ENCODE data around the gene PHKG2. TPM values are rescaled to one million over a fixed set of nuclear protein-coding genes. Genes with fewer than 3 reads are reported as not detected.

The PHKG2 gene
- total and polyA plus RNA-seq, 10 donors, result 28.5 to 51.6 (median 34.5) TPM

- Histone ChIP-seq H3K4me3 (peak overlapping the region; percentile 48 to 84 (median 62)), H3K4me1 (peaks cover 12 to 52% (median 32%) of the 10 kb centered on the region in 6 donors), H3K27ac (peak overlapping the region in 7 of 8 donors; percentile 69 to 86 (median 77)), H3K27me3 (replicated peaks in 1 of 7) (peaks cover 0 to 16% (median 0%) of the 10 kb centered on the region in 7 donors), H3K36me3 (peaks cover 0 to 48% (median 45%) of the 10 kb centered on the region in 6 donors), H3K9me3 (no peaks in the 10 kb centered on the region)
- DNase-seq, result no peak
- intact Hi-C loops (cut with DNase I; ENCODE audit: low total_unique reads), result loop anchor here (10.0 kb wide), 1 partner anchor 50 kb away; no protein-coding TSS in a partner anchor
- TF ChIP-seq POLR2AphosphoS5 (IDR thresholded peaks at IDR 0.05) (no peak), CTCF (IDR thresholded peaks at IDR 0.05 in 8 of 11, conservative IDR thresholded peaks at IDR 0.05 in 3 of 11) (no peak), POLR2A (IDR thresholded peaks at IDR 0.05) (no peak)
- WGBS, 5 donors, result 1 to 19% (median 15%) methylated on average over 10 to 15 of the region's 15 CpGs
These were observed 26.8 kb downstream of the PHKG2 start for GRCh38 chr16:30775131-30775391.

DNA sequence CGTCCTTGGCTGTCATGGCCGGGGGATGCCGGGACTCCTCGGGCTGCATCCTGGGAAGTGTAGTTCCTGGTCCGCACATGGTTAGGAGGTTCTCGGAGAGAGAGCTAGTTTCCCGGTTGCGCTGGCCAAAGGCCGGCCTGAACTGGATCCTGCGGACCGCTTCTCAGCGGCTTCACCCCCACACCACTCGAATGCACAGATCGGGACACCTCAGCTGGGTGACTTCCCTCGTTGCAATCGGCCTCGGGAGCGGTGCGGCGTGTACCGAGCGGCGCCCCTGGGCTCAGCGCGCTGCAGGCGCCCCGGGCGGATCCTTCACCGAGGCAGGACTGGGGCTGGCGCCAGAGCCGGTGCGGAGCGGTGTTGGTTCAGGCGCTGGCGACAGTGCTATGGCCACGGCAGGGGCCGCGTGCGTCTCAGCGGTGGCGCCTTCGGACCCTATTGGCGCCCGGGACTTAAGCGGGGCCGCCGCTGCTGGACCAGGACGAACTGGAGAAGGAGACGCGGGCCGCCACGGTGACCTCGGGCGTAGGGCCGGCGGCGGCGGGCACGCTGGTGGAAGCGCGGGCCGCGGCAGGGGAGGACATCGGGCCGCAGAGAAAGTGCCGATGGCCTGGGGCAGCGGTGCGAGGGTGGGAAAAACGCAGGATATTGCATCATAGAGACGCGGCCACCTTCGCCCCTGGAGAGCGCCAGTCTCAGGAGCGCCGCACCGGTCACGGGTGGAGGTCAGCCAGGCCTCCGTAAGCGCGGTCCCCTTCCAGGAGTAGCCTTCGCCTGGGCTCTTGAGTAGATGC, 27.4 kb downstream of the PHKG2 start:
- WGBS, 5 donors, result 0 to 1% (median 1%) methylated on average over 39 to 81 of the region's 81 CpGs
- peaks cover 12 to 58% (median 32%) of the 10 kb centered on the region in 6 donors for H3K4me1 ChIP-seq
- peak overlapping the region; percentile 39 to 86 (median 75) for H3K27ac ChIP-seq
- intact Hi-C loops (cut with DNase I; ENCODE audit: low total_unique reads), result loop anchor here (10.0 kb wide), 1 partner anchor 51 kb away; no protein-coding TSS in a partner anchor
- peak; percentile 92 for DNase-seq
- no peaks in the 10 kb centered on the region for H3K9me3 ChIP-seq
- H3K4me3 ChIP-seq, result peak overlapping the region; percentile 48 to 84 (median 62)
- peaks cover 0 to 16% (median 0%) of the 10 kb centered on the region in 7 donors for H3K27me3 ChIP-seq (replicated peaks in 1 of 7)
- H3K36me3 ChIP-seq, result peaks cover 0 to 43% (median 40%) of the 10 kb centered on the region in 6 donors
- TF ChIP-seq CTCF (IDR thresholded peaks at IDR 0.05 in 8 of 11, conservative IDR thresholded peaks at IDR 0.05 in 3 of 11) (no peak), POLR2AphosphoS5 (IDR thresholded peaks at IDR 0.05) (peak; percentile 73 to 88 (median 83))

- DNase-seq, result no peak
- TF ChIP-seq CTCF (IDR thresholded peaks at IDR 0.05 in 8 of 11, conservative IDR thresholded peaks at IDR 0.05 in 3 of 11) (no peak), POLR2AphosphoS5 (IDR thresholded peaks at IDR 0.05) (peak in 1 of 3 donors; percentile 57), POLR2A (IDR thresholded peaks at IDR 0.05) (no peak)
- peaks cover 12 to 63% (median 32%) of the 10 kb centered on the region in 6 donors for H3K4me1 ChIP-seq
- H3K4me3 ChIP-seq, result no peak overlapping the region
- peak overlapping the region in 3 of 8 donors; percentile 1 to 24 (median 18) for H3K27ac ChIP-seq
- H3K27me3 ChIP-seq (replicated peaks in 1 of 7), result peaks cover 0 to 16% (median 0%) of the 10 kb centered on the region in 7 donors
- intact Hi-C loops (cut with DNase I; ENCODE audit: low total_unique reads), result loop anchor here (10.0 kb wide), 1 partner anchor 53 kb away; no protein-coding TSS in a partner anchor
- peaks cover 0 to 43% (median 32%) of the 10 kb centered on the region in 6 donors for H3K36me3 ChIP-seq
- no peaks in the 10 kb centered on the region for H3K9me3 ChIP-seq
- WGBS, 5 donors, result 74 to 90% (median 81%) methylated on average over 7 of the region's 7 CpGs
These were observed 29.5 kb downstream of the PHKG2 start for GRCh38 chr16:30777591-30778297.

Data from spleen (tissue), 11 donors.